Kidney capillary endothelial cell (primary cell): Measurements from ENCODE around the gene FSTL4.

Experiments used
- DNase-seq: peaks from one replicate; pipeline ENCODE4 v3.0.0-alpha.2; 2018; ENCODE audit warnings: low spot score

Gene FSTL4

GRCh38 chr5:133610489-133611356, 1.6 kb downstream of the FSTL4 start:
- peak; percentile 51 for DNase-seq

DNA sequence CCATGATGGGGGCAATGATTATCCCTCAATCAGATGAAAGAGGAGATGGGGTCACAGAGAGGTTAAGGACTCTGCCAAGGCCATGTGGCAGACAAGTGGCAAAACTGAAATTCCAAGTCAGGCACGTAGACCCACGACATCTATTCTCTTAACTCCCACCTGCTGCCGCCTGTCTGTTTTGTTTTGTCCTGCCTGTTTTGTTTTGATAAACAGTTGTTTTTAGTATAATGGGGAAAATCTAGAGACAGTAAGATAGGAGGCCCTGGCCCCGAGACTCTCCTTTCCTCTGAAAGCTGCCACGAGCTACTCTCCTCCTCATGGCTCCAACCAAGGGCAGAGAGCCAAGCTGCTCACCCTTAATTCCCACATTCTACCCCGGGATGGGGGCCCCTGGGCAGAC, 4.9 kb downstream of the FSTL4 start:
- DNase-seq, result no peak

DNA sequence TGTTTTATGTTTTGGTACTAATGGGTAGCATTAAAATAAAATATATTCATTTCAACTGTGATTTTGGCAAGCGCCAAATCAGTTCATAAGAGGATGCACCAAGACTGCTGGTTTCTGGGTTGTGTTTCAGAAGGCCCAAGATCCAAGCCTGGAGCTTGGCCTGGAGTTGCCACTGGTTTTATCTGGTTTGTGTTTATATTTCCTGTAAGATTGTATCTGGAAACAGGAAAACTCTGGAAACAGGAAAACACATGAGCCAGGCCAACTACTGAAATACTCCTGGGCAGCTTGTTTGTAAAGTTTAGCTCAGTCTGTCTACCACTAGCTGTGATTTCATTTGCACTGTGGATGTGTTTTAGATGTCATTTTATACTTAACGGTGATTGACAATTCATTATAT, 5.5 kb downstream of the FSTL4 start:
- peak; percentile 40 for DNase-seq

- DNase-seq, result no peak
These were observed 7.0 kb downstream of the FSTL4 start for GRCh38 chr5:133605323-133605722.

DNA sequence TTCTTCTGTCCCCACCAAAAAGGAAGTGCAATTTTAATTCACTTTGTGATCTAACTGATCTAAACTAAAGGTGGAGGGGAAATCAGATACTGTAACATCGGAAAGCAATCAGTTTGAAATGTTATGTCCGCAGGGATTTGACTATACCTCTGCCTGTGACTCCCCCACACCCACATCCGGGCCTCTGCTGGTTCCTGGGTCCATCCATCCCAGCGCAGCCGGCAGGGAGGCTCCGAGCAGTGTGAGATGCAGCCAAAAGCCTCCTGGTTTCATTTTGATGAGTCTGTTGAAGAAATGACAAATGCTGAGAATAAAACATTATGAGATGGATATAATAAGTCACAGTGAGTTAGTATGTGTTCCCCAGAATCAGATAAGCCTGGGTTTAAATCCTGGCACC, 8.6 kb downstream of the FSTL4 start:
- DNase-seq, result no peak

- peak; percentile 24 for DNase-seq
These were observed 9.4 kb downstream of the FSTL4 start for GRCh38 chr5:133602835-133603380.

GRCh38 chr5:133599600-133599999, 12.7 kb downstream of the FSTL4 start:
- no peak for DNase-seq

- no peak for DNase-seq
These were observed 13.3 kb downstream of the FSTL4 start for GRCh38 chr5:133599044-133599443.

GRCh38 chr5:133596049-133596448, 16.3 kb downstream of the FSTL4 start:
- DNase-seq, result no peak

- no peak for DNase-seq
These were observed 16.9 kb downstream of the FSTL4 start for GRCh38 chr5:133595465-133595864.

- DNase-seq, result no peak
These were observed 23.1 kb downstream of the FSTL4 start for GRCh38 chr5:133589286-133589685.

DNA sequence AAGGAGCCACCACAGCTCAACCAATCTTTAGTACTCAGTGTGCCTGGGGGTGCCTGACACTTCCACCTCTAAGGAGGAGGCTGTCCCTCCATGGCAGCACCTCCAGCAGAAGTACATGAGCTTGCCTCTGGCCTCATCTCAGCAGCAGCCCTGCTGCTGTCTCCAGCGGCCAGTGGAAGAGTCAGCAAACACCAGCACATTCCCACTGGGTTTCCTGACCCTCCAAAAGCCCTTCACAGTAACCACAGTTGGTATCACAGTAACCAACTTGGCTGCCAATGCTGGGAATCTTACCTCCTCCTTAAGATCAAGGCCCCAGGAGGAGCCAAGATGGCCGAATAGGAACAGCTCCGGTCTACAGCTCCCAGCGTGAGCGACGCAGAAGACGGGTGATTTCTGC, 29.4 kb downstream of the FSTL4 start:
- no peak for DNase-seq

- DNase-seq, result no peak
These were observed 30.4 kb downstream of the FSTL4 start for GRCh38 chr5:133581918-133582317.

DNA sequence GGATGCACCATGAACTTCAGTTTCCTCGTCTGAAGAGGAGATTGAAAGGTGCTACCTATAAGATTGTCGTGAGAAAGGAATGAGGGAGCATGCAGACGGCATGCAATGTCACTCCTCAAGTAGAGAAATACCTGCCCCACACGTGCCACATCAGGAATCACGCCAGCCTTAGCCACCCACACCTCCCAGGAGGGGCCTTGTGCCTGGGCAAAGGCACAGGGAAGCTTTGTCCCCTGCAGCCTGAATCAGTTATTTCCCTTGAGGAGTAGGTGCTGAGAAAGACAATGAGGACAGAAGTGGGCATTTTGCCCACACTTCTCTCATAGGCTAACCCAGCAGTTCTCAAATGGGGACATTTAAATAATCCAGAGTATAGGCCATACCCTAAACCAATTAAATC, 31.0 kb downstream of the FSTL4 start:
- DNase-seq, result no peak

DNA sequence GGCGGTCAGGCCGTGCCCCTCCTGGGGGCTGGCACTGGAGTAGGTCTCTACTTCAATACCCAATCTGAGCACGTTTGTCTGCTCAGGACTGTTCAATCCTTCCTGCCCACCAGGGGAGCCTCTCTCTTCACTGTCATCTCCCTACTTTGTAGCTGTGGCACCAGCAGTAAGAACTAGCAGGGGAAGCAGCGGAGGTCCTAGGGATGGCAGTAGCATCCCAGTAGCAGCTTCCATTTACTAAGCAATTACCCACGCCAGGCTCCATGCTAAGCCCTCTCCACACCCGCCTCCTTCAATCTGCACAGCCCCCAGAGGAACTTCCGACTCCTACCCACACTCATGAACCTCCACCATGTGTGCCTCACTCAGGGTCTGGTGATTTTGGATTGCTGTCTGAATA, 31.7 kb downstream of the FSTL4 start:
- no peak for DNase-seq

DNA sequence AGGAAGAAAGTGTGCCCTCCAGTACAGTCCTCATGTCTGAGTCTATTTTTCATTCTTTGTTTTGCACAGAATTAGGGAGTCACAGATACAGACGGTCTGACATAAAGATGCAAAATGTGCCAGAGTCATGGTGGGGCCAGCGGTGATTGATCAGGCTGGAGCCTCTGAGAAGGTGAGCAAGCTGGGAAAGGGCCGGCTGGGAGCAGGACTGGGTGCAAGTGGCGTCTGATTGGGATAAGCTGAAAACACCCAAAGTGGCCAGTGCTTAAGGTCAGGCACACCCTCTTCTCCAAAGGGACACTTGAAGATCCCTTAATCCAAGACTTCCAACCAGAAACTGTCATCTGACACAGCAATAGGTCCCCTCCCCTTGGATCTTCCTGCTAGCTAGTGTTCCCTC, 32.6 kb downstream of the FSTL4 start:
- no peak for DNase-seq

- DNase-seq, result no peak
These were observed 43.0 kb downstream of the FSTL4 start for GRCh38 chr5:133569347-133569746.

DNA sequence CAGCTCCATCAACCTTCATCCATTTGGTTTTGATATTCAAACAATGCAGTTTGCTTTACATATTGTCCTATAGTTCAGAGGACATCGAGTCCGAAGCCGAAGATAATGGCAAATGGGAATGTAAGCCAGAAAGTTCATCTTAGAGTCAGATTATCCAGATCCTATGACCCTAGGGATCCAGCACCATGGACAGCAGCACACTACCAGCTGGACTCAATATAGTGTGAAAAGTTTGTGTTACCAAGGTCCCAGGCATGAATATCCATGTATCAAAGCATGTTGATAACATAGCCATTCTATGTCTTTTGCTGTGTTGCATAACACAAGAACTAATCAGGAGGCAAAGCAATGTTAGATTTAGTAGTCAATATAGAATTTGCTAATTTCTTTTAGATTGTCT, 46.3 kb downstream of the FSTL4 start:
- peak; percentile 34 for DNase-seq

GRCh38 chr5:133564921-133565565, 47.3 kb downstream of the FSTL4 start:
- DNase-seq, result no peak

DNA sequence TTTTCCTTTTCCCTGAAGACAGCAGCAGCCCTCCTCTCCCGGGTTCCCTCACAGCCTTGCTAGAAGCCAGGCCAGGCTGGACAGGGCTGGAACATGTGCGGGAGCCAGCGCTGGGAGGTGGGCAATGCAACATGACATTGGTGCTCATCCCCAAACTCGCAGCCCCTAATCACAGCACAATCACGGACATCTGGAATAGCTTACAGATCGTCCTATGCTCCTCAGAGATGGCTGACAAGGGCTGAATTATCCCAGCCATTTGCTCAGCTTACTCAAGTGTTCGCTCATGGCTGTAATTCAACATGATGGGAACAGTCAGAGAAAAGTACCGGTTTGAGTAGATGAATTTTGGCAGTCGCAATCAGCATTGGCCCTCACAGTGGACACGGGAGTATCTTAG, 49.8 kb downstream of the FSTL4 start:
- DNase-seq, result no peak

GRCh38 chr5:133559960-133560359, 52.4 kb downstream of the FSTL4 start:
- no peak for DNase-seq

DNA sequence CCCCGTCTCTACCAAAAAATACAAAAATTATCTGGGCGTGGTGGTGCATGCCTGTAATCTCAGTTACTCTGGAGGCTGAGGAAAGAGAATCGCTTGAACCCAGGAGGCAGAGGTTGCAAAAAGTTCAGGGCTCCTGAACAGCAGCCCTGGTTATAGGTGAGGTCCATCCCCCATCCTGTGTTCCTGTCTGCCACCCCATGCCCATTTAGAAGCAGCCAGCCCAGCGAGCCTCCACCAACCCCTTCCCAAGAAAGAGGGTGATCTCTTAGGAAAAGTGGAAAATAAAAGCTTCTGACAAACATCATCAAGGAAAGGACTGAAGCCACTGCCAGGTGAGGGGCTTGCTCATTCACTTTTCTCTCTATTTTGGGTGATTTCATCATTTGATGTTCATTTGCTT, 55.8 kb downstream of the FSTL4 start:
- no peak for DNase-seq

GRCh38 chr5:133554279-133554678, 58.1 kb downstream of the FSTL4 start:
- no peak for DNase-seq
